GM19372 (cell line): ENCODE data around the gene USP13.

Experiments
- ATAC-seq: cut with Tn5 transposase; IDR thresholded peaks from one replicate; pipeline ENCODE4 v1.9.1; 2021; ENCODE audit warnings: mild to moderate bottlenecking, low read depth, moderate library complexity; ENCODE audit not compliant: unreplicated experiment

USP13 gene

DNA sequence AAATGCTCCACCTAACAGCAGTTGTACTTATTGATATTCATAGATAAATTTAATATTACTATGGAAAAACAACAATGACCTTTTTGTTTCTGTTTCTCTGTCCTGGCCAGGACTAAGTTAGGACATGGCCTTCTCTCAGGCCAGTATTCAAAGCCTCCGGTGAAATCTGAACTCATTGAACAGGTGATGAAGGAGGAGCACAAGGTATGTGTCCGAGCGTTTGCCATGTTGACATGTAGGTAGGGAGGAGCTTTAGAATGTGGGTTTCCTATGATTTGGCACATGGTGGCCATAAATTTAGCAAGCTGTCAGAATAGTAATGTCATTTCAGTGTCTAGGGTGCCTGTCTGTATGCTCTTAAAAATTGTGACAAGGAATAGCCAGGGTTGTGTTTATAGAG lies 77.7 kb downstream of the USP13 start:
- no peak for ATAC-seq

- ATAC-seq, result no peak
Observed at GRCh38 chr3:179731544-179731943, 78.7 kb downstream of the USP13 start.

DNA sequence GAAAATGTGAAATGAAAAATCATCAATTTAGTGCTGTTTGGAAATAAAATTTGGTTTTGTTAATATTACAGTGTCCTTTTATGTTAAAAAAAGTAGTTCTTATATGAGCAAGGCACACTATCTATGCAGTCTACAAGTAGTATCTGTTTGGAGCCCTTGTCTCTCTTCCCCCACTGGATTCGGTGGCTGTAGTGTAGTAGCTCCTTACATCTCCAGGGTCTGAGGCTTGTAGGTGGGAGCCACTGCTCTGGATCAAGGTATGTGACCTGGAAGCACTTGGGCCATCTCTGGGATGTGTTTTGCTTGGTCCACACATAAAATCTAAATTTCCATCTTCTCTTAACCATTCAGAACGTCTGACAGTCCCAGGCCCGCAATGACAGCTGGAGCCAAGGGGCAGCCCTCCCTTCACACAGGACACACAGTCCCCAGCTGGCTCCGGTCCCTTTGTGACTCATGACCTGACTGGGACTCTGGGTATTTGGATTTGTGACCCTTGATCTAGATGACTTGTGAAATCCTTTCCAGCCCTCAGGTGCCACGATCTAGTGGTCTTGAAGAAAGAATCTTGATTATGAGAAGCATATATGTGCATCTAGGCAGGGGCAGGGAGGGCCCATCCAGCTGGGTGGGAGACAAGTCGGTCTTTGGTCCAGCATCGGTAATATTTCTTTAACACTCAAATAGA lies 80.0 kb downstream of the USP13 start:
- ATAC-seq, result no peak

DNA sequence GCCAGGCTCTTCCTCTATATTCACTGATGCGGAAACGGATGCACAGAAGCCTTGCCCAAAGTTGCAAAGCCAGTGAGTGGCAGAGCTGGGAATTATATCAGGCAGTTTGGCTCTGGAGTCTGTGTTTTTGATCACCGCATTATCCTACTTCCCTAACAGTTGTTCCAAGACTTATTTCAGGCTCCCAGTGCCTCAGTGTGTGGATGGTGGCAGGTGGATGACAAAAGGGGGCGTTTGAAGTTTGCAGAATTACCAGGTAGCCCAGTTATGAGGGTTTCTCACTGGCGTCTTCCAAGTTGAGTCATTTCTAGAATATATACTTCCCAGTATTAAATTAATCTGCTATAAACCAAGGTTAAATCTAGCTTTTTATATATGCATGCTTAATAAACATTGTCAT lies 81.0 kb downstream of the USP13 start:
- ATAC-seq, result no peak

- ATAC-seq, result no peak
Observed at GRCh38 chr3:179734497-179735281, 81.8 kb downstream of the USP13 start.

DNA sequence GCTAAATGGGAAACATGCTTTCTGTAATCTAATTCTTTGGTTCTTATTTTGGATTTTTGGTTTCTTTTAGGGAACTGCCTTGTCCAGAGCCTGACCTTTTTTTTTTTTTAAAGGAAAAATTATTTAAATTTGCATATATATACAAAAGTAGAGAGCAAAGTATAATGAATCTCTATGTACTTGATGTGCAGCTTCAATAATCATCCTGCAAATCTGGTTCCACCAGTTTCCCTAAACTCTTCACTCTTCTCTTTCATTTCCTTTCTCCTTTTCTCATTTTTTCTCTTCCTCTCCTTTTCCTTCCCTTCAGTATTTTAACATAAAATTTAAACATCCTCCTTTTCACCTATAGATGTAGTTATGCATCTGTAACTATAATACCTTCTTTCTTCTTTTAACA lies 82.5 kb downstream of the USP13 start:
- no peak for ATAC-seq

DNA sequence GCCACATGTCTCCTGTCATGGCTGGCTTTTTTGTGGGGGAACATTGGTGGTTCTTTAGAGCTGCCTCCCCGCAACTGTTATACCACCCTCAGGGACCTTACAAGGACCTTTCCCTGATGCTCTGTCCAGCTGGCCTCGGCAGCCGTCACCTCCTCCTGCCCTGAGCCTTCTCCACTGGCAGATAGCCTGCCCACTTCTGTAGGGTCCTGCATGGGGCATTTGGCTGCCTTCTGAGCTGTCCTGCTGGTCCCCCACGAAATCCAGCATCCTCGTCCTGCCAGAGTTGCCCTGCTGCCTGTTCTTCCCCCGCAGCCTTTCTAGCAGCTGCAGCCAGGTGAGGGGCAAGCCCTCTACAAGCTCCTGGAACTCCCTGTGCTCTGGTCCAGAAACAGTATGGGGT lies 86.2 kb downstream of the USP13 start:
- no peak for ATAC-seq

DNA sequence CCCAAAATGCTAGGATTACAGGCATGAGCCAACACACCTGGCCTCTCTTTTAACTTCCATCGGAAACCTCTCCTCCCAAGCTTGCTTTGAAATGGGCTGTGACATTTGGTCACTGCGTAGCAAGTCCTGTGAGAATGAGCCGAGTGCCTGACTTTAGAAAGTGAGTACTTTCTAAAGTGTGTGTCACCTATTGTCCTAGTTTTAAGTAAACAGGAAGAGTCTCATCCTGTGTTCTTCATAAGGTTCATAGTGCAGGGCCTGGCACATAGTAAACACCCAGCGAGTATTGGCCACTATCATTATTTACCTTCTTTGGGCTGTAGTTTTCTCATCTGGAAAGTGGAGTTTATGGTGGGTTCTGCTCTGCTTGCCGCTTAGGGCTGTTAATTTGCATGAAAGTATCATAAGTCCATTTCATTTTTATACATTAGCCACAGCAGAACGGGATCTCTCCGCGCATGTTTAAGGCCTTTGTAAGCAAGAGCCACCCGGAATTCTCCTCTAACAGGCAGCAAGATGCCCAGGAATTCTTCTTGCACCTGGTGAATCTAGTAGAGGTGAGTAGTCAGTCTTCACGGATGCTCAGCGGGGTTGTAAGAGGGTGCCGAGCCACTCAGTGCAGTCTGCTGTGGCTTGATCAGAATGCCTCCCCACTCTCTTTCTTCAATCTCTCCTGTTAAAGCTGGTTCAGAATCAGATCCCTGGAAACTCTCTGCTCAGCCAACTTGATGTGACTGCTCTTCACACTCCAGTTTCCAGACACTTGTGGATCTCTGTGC lies 87.2 kb downstream of the USP13 start:
- ATAC-seq, result no peak

DNA sequence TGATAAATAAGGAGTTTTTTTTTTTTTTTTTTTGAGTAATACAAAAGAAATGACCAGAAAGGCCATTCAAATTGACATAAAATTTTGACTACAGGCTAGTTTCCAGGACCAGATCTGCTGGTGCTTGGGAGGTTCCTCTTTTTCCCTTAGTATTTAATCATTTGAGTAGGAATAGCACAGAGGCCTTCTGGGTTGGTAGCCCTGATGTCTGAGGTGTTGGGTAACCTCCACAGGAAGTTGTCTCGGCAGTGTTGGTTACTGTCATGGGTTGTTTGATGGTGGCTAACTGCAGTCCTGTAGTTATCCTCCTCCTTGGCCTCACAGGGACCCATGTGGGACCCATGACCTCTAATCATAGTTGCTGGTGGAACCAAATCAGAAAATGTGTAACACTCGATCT lies 91.1 kb downstream of the USP13 start:
- no peak for ATAC-seq

GRCh38 chr3:179744667-179745066 lies 91.8 kb downstream of the USP13 start:
- no peak for ATAC-seq

GRCh38 chr3:179745079-179745478 lies 92.2 kb downstream of the USP13 start:
- ATAC-seq, result no peak

DNA sequence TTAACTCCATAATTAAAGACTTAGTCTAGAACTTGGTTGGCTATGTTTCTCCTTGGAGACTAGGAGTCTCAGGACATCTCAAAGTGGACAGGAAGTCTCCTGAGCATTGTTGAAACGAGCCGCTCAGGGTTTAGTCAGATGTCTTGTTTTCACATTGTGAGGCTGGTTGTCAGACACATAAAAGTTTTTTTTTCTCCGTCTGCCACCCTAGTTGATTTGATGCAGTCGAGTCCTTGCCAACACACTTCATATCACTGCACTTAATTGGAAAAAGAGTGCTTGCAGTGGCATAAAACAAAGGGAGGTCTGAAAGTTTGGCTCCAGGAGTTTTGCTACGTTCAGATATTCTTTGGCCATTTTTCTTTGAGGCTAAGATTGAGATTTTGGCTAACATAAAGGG lies 92.9 kb downstream of the USP13 start:
- ATAC-seq, result no peak

DNA sequence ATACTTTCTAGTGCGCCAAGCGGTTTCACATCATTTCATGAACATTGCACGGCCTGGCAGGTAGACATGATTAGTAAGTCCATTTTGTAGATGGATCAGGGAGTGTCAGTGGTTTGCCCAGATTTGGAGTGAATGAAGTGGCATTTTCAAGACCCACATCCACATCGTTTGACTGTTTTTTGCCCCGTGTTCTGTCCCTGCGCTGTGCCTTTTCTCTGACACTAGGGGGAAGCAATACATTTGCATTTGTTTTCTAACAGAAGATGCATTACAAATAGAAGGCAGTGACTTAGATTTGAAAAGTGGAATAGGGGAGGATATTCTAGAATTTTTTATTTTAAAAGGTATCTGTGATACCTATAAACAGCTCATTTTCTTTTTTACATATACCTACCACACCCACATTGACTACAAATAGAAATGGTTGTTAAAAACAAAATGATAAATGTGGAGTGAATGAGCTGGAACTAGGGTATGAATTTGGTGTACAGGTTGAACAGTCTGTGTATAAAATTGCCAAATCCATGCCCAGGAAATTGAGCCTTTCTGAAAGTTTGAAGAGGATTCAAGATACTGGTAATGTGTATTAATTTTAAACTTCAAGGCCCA lies 98.0 kb downstream of the USP13 start:
- ATAC-seq, result no peak

- no peak for ATAC-seq
Observed at GRCh38 chr3:179760944-179761343, 108.1 kb downstream of the USP13 start.

DNA sequence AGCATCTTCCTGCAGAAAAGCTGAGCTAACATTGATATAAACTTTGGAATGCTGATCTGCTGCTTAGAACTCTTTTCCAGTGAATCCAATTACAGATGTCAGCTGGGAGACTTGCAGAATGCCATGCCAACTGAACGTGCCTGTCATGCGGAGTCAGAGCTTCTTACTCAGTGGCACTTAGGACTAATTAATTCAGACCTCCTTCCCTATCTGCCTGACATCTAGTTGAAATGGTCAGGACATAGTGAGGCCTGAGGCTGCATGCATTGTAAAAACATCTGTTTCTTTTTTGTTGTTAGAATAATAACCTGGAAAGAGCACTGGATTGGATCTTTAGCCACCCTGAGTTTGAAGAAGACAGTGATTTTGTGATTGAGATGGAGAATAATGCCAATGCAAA lies 112.6 kb downstream of the USP13 start:
- no peak for ATAC-seq

DNA sequence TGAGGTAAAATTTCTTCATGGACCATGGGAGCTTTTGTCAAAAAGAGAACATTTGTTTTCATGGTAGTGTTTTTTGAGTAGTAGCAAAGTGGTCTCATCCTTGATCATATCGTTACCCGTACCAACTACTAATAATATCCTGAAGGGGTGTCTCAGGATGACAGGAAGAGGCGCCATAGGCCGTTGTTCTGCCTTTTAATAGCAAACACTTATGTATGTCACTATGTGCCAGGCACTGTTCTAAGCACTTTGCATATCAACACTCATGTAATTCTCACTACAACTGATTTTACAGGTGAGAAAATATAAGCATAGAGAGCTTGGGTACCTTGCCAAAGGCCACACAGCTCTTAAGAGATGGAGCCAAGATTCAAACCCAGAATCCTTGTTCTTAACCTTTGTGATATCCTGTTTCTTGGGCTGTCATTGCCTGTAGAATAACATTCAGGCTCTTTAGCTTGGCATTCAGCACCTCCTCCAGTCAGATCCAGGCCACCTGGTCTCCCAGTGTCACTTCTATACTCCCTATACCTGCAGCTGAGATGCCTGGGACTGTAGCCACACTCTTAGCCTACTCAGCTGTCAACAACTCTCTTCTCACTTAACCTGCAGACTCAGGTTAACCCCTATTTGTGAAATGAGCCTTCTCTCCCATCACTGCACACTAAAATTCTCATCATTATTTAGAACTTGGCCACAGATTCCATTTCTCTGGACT lies 113.7 kb downstream of the USP13 start:
- no peak for ATAC-seq

DNA sequence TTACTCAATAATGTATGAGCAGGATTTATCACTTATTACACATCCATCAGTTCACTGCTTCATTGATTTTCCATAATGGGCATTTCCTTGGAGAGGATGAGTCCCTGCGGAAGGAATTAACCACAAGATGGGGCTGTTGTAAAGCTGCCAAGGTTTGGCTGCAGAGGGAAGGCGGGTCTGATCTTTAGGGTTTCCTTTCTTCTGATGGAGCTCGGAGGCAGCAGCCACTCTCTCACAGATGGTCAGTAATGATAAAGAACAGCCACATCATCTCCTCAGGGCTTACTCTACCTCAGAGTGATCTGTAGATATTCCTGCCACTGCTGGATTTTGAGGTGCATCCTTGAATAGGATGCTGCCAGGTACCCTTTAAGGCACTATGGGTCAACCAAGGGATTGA lies 115.2 kb downstream of the USP13 start:
- ATAC-seq, result no peak

DNA sequence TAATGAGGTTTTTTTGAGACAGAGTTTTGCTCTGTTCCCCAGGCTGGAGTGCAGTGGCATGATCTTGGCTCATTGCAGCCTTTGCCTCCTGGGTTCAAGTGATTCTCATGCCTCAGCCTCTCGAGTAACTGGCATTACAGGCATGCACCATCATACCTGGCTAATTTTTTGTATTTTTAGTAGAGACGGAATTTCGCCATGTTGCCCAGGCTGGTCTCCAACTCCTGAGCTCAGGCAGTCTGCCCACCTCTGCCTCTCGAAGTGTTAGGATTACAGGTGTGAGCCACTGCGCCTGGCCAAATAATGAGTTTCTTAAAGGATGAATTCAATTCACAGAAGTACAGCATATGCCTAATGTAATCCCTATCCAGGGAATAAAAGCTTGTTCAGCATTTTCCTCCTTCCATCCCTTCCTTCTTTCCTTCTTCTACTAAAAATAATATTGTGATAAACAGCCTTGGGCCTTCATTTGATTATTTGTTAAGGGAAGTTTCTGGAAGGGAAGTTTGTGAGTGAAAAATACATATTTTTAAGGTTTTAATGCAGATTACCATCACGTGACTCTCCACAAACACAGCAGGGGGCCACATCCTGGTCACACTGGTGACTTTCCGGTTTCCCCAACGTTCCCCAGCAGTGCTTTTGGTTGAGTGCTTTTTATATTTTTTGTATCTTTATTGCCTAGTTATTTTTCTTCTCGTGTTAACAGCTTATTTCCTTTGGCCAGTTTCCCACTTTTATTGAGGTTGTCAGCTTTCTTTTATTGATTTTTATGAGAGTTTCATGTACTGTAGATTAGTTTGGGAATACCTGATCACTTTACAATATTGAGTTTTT lies 116.8 kb downstream of the USP13 start:
- no peak for ATAC-seq

GRCh38 chr3:179771797-179772196 lies 119.0 kb downstream of the USP13 start:
- no peak for ATAC-seq

GRCh38 chr3:179772297-179772696 lies 119.5 kb downstream of the USP13 start:
- no peak for ATAC-seq
